Measurements from ENCODE around the gene ASAP2. TPM values are rescaled to one million over a fixed set of nuclear protein-coding genes. Genes with fewer than 3 reads are reported as not detected.

Gene ASAP2
- total and polyA plus RNA-seq, 9 of the 15 experiments (the other 6 are each of a cell fraction or from before 2014, with no cell fraction given): 0.06 to 4.3 (median 3.1) TPM

DNA sequence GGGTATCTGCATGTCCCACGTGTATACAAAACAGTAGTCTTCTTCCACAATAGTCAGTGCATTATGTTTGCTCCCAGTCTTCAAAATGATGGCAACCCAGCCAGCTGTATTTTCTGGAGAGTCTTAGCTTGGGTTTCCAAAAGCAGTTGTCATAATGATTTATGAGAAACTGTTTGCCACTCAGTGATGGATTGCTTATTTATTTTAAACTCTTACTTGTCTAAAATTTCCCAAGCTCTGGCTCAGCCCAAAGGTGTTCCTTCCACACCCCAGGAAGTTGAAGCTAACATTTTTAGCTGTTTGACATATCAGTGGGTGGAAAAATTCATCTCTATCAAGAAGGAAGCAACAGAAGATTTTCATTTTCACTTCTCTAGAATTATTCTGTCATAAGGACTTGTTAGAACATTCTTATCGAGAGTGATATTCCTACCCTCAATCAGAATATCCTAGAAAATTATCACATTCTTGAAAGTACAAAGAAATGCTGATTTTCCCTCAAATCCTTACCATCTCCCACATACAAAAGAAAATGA is 78.8 kb downstream of the ASAP2 start (continued):
- TF ChIP-seq, protein P1, sequence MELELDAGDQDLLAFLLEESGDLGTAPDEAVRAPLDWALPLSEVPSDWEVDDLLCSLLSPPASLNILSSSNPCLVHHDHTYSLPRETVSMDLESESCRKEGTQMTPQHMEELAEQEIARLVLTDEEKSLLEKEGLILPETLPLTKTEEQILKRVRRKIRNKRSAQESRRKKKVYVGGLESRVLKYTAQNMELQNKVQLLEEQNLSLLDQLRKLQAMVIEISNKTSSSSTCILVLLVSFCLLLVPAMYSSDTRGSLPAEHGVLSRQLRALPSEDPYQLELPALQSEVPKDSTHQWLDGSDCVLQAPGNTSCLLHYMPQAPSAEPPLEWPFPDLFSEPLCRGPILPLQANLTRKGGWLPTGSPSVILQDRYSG (tag; conservative IDR thresholded peaks at IDR 0.05; ENCODE audit: low read depth): no peak
- no peak for TF ChIP-seq RFX1 (IDR thresholded peaks at IDR 0.05)

DNA sequence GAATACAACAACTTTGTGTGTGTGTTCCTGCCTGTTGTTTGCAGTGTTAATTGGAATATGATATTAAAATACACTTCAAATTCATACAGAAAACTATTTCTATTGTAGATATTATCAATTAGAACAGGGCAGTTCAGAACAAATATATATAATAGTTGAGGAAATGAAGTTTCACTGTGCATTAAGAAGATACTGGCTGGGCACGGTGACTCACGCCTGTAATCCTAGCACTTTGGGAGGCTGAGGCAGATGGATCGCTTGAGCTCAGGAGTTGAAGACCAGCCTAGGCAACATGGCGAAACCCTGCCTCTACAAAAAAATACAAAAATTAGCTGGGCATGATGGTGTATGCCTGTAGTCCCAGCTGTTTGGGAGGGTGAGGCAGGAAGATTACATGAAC is 79.3 kb downstream of the ASAP2 start:
- CTCF ChIA-PET (ENCODE audit: low intra/inter-chr PET ratio): no interaction called here
- H4K20me1 ChIP-seq (replicated peaks; ENCODE audit: control insufficient read depth, insufficient read depth, low read length): 0 out of 2 replicates have a peak, but pooled peaks cover 3% of the 10 kb centered on the region
- no TSS peak for BruUV-seq (replicated peaks)
- H3K4me1 ChIP-seq (replicated peaks in 1 of 2; ENCODE audit: control insufficient read depth in 2 of 2, insufficient read depth in 2 of 2, low read length in 2 of 2): peaks cover 0 to 4% of the 10 kb centered on the region in 2 experiments; a peak in 2 of 5 replicates
- intact Hi-C loops (cut with micrococcal nuclease): no loop called here
- ATAC-seq (no peak), FAIRE-seq (no peak), DNase-seq (ENCODE audit: extremely low read depth in 1 of 4, low spot score in 3 of 4) (no peak)
- H3K4me2 ChIP-seq (ENCODE audit: insufficient read depth, low read length): no peak overlapping the region
- WGBS (ENCODE audit: insufficient coverage, low coverage, missing lambda C conversion rate): 22% methylated on average over 4 of the region's 4 CpGs
- no peak for TF ChIP-seq MCM2 (IDR thresholded peaks at IDR 0.05; ENCODE audit: low read depth)
- TF ChIP-seq FOXK2 (conservative IDR thresholded peaks at IDR 0.05 in 1 of 2, IDR thresholded peaks at IDR 0.05 in 1 of 2; ENCODE audit: low read depth in 2 of 2): no peak
- TF ChIP-seq SUPT5H (IDR thresholded peaks at IDR 0.05): no peak
- TF ChIP-seq, protein P2, sequence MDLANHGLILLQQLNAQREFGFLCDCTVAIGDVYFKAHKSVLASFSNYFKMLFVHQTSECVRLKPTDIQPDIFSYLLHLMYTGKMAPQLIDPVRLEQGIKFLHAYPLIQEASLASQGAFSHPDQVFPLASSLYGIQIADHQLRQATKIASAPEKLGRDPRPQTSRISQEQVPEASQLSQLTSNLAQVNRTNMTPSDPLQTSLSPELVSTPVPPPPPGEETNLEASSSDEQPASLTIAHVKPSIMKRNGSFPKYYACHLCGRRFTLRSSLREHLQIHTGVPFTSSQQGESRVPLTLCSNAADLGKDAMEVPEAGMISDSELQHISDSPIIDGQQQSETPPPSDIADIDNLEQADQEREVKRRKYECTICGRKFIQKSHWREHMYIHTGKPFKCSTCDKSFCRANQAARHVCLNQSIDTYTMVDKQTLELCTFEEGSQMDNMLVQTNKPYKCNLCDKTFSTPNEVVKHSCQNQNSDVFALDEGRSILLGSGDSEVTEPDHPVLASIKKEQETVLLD (IDR thresholded peaks at IDR 0.05): no peak
- no peak for TF ChIP-seq SRSF9 (IDR thresholded peaks at IDR 0.05; ENCODE audit: borderline replicate concordance, low read depth, low read length)
- TF ChIP-seq ZNF511 (CRISPR knock-in tag; IDR thresholded peaks at IDR 0.05): no peak
- TF ChIP-seq, protein P3, sequence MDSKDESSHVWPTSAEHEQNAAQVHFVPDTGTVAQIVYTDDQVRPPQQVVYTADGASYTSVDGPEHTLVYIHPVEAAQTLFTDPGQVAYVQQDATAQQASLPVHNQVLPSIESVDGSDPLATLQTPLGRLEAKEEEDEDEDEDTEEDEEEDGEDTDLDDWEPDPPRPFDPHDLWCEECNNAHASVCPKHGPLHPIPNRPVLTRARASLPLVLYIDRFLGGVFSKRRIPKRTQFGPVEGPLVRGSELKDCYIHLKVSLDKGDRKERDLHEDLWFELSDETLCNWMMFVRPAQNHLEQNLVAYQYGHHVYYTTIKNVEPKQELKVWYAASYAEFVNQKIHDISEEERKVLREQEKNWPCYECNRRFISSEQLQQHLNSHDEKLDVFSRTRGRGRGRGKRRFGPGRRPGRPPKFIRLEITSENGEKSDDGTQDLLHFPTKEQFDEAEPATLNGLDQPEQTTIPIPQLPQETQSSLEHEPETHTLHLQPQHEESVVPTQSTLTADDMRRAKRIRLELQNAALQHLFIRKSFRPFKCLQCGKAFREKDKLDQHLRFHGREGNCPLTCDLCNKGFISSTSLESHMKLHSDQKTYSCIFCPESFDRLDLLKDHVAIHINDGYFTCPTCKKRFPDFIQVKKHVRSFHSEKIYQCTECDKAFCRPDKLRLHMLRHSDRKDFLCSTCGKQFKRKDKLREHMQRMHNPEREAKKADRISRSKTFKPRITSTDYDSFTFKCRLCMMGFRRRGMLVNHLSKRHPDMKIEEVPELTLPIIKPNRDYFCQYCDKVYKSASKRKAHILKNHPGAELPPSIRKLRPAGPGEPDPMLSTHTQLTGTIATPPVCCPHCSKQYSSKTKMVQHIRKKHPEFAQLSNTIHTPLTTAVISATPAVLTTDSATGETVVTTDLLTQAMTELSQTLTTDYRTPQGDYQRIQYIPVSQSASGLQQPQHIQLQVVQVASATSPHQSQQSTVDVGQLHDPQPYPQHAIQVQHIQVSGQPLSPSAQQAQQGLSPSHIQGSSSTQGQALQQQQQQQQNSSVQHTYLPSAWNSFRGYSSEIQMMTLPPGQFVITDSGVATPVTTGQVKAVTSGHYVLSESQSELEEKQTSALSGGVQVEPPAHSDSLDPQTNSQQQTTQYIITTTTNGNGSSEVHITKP (IDR thresholded peaks at IDR 0.05; ENCODE audit: partially characterized antibody): no peak
- TF ChIP-seq, protein P4, sequence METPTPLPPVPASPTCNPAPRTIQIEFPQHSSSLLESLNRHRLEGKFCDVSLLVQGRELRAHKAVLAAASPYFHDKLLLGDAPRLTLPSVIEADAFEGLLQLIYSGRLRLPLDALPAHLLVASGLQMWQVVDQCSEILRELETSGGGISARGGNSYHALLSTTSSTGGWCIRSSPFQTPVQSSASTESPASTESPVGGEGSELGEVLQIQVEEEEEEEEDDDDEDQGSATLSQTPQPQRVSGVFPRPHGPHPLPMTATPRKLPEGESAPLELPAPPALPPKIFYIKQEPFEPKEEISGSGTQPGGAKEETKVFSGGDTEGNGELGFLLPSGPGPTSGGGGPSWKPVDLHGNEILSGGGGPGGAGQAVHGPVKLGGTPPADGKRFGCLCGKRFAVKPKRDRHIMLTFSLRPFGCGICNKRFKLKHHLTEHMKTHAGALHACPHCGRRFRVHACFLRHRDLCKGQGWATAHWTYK (CRISPR knock-in tag; IDR thresholded peaks at IDR 0.05): no peak
- no peak overlapping the region for H3K4me3 ChIP-seq
- H3K36me3 ChIP-seq (ENCODE audit: control insufficient read depth, insufficient read depth, low read length): no peaks in the 10 kb centered on the region
- no peaks in the 10 kb centered on the region for H3K79me2 ChIP-seq (ENCODE audit: control insufficient read depth, insufficient read depth, low read length)
- no peak overlapping the region for H2AFZ ChIP-seq (ENCODE audit: low read depth, low read length)
- no peaks in the 10 kb centered on the region for H3K9me3 ChIP-seq (replicated peaks; ENCODE audit: control insufficient read depth, insufficient read depth, low read depth, low read length)
- in situ Hi-C loops (cut with MboI): no loop called here
- POLR2A ChIA-PET: interaction anchor here (0.7 to 1.4 kb wide), 3 partner anchors 12 to 54 kb away, joined by 3 to 4 read pairs (median 4); no protein-coding TSS in a partner anchor
- H3K9me1 ChIP-seq (ENCODE audit: control insufficient read depth, insufficient read depth, low read length): no peaks in the 10 kb centered on the region
- H3K27ac ChIP-seq (ENCODE audit: extremely low read depth, low read depth, low read length): no peak overlapping the region
- H3K9ac ChIP-seq (ENCODE audit: insufficient read depth in 1 of 2, low read depth in 2 of 2, low read length in 2 of 2): no peak overlapping the region
- peaks cover 13 to 42% of the 10 kb centered on the region in 2 experiments; a peak in 4 of 5 replicates for H3K27me3 ChIP-seq (ENCODE audit: control insufficient read depth in 2 of 2, insufficient read depth in 2 of 2, low read length in 2 of 2)
